ENCODE measurements around the gene MMD2.

MMD2 gene

DNA sequence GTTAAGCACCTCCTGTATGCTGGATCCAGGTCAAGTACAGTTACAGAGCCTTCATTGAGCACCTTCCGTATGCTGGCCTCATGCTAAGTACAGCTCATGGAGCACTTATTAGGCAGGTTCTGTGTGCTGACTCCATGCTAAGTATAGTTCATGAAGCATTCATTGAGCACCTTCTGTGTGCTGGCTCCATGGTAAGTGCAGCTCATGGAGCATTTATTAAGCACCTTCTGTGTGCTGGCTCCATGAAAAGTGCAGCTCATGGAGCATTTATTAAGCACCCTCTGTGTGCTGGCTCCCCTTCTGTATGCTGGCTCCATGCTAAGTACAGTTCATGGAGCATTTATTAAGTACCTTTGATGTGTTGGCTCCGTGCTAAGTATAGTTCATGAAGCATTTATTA, 30.5 kb downstream of the MMD2 start:
- no peak overlapping the region for H3K4me3 ChIP-seq (ENCODE audit: control insufficient read depth, low read depth, low read length)
- DNase-seq (ENCODE audit: low read depth), result no peak
- TF ChIP-seq, protein P1, sequence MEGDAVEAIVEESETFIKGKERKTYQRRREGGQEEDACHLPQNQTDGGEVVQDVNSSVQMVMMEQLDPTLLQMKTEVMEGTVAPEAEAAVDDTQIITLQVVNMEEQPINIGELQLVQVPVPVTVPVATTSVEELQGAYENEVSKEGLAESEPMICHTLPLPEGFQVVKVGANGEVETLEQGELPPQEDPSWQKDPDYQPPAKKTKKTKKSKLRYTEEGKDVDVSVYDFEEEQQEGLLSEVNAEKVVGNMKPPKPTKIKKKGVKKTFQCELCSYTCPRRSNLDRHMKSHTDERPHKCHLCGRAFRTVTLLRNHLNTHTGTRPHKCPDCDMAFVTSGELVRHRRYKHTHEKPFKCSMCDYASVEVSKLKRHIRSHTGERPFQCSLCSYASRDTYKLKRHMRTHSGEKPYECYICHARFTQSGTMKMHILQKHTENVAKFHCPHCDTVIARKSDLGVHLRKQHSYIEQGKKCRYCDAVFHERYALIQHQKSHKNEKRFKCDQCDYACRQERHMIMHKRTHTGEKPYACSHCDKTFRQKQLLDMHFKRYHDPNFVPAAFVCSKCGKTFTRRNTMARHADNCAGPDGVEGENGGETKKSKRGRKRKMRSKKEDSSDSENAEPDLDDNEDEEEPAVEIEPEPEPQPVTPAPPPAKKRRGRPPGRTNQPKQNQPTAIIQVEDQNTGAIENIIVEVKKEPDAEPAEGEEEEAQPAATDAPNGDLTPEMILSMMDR (conservative IDR thresholded peaks at IDR 0.05; ENCODE audit: control insufficient read depth, insufficient read depth, low read depth, low read length), result no peak

- H3K4me3 ChIP-seq (ENCODE audit: control insufficient read depth, low read depth, low read length), result no peak overlapping the region
- no peak for DNase-seq (ENCODE audit: low read depth)
- TF ChIP-seq, protein P1 (conservative IDR thresholded peaks at IDR 0.05; ENCODE audit: control insufficient read depth, insufficient read depth, low read depth, low read length), result no peak
Measured at GRCh38 chr7:4919969-4920766, 38.8 kb downstream of the MMD2 start.

GRCh38 chr7:4916113-4916512, 42.9 kb downstream of the MMD2 start:
- no peak for DNase-seq (ENCODE audit: low read depth)
- TF ChIP-seq, protein P1 (conservative IDR thresholded peaks at IDR 0.05; ENCODE audit: control insufficient read depth, insufficient read depth, low read depth, low read length), result no peak
- no peak overlapping the region for H3K4me3 ChIP-seq (ENCODE audit: control insufficient read depth, low read depth, low read length)

DNA sequence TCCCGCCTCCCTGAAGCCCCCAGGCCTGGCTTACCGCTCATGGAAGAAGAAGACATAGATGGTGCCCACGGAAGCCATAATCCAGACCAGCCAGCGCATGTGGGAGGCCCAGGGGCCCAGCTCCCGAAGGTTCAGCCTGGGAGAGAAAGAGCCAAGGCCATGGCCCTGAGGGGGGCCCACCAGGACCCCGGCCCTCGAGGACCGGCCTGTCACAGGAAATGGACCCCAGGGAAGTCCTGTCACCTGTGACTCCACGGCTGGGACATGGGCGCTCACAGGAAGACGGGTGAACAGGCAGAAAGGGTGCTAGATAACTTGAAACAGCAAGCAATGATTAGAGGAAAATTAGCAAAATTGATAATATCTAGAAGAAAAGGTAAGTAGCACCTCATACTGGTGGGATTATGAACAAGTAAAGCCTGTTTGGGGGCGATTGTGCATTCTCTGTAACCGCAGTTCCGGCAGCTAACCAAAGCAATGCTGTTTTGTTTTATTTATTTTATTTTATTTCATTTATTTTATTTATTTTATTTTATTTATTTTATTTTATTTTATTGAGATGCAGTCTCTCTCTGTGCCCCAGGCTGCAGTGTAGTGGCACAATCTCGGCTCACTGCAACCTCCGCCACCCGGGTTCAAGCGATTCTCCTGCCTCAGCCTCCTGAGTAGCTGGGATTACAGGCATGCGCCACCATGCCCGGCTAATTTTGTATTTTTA, 47.7 kb downstream of the MMD2 start:
- no peak overlapping the region for H3K4me3 ChIP-seq (ENCODE audit: control insufficient read depth, low read depth, low read length)
- DNase-seq (ENCODE audit: low read depth), result no peak
- TF ChIP-seq, protein P1 (conservative IDR thresholded peaks at IDR 0.05; ENCODE audit: control insufficient read depth, insufficient read depth, low read depth, low read length), result no peak

DNA sequence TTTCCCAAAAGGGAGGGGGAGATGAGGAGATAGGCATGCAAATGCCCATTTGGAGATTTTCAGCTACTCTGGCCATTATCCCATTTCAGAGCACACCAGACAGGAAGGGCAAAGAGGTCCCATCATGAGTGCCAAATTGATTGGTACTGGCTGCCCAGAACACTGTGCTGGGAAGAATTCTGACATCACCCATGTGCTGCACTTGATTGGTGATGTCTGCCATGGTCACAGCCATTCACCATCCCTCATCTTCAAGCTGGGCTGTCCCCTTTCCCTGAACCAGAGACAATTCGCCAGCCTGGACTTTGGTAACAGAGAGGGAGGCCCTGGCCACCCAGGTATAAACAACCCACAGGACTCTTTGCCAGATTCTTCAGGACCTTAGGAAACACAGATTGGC, 52.3 kb downstream of the MMD2 start:
- TF ChIP-seq, protein P1 (conservative IDR thresholded peaks at IDR 0.05; ENCODE audit: control insufficient read depth, insufficient read depth, low read depth, low read length), result no peak
- peak; percentile 6 for DNase-seq (ENCODE audit: low read depth)
- no peak overlapping the region for H3K4me3 ChIP-seq (ENCODE audit: control insufficient read depth, low read depth, low read length)

- H3K4me3 ChIP-seq (ENCODE audit: control insufficient read depth, low read depth, low read length), result no peak overlapping the region
- TF ChIP-seq, protein P1 (conservative IDR thresholded peaks at IDR 0.05; ENCODE audit: control insufficient read depth, insufficient read depth, low read depth, low read length), result no peak
- no peak for DNase-seq (ENCODE audit: low read depth)
Measured at GRCh38 chr7:4905171-4905570, 53.8 kb downstream of the MMD2 start.

Measured in fibroblast of mammary gland (primary cell).